Kidney tubule cell (primary cell): ENCODE data around the gene BRIX1.

Experiments used
- DNase-seq: peaks from one replicate; pipeline ENCODE4 v3.0.0-alpha.2; 2018; ENCODE audit warnings: low spot score

BRIX1 gene, protein sequence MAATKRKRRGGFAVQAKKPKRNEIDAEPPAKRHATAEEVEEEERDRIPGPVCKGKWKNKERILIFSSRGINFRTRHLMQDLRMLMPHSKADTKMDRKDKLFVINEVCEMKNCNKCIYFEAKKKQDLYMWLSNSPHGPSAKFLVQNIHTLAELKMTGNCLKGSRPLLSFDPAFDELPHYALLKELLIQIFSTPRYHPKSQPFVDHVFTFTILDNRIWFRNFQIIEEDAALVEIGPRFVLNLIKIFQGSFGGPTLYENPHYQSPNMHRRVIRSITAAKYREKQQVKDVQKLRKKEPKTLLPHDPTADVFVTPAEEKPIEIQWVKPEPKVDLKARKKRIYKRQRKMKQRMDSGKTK

DNA sequence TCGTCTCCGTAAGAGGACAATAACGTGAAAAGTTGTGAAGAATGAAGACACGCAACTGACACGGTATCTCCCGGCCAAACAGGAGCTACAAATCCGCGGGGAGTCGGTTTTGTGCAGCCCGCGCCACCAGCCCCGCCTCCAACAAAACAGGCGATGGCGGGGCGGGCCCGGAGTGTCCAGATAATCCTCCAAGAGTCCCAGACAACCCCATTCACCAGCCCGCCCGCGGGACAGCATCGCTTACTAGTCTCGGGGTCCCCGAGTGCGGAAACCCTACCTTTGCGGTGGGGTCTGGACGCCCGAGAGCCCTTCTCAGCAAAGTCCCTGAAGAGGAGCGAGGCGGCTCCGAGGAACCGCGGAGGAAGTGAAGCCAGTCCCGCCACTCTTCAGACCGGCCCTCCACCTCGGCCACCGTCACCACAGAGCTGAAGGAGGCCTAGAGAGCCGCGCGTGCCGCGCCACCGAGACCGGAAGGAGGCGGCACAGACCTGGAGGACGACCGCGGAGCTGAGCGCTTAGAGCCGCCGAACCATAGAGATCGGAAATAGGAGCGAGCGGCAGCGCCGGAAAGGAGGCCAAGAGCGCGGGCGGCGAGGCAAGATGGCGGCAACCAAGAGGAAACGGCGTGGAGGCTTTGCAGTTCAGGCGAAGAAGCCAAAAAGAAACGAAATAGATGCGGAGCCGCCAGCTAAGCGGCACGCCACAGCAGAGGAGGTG is at the start of gene BRIX1, which contains the start of gene RAD1:
TSS of gene BRIX1 (plus strand) at position 573 of the 717 bp plus-strand sequence. CDS start at position 601, 28 bp downstream.
TSS of gene RAD1 (minus strand) at position 366 of the 717 bp plus-strand sequence. CDS start 612 bp downstream, outside the sequence.
- DNase-seq: peak; percentile 98

DNA sequence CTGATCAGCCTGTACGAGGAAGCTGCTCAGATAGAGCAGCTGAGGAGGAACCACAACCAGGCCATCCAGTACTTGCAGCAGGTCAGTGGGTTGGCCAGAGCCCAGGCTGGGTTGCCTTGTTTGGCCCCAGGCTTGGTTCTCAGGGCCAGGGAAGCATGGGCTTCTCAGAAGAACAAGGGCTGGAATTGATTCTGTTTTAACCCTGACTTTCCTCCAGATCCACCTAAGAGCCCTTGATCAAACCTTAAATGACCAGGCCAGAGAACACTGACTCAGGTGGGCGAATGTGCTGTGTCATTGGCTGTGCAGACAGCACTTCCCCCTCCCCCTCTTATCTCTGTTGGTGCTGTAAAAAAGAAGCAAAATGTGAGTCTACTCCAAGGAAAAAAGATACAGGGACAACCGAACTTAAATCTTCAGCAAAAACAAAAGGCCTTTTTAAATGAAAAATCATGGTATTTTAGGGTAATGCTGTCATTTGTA is 48.5 kb upstream of the BRIX1 start:
- DNase-seq: no peak

DNA sequence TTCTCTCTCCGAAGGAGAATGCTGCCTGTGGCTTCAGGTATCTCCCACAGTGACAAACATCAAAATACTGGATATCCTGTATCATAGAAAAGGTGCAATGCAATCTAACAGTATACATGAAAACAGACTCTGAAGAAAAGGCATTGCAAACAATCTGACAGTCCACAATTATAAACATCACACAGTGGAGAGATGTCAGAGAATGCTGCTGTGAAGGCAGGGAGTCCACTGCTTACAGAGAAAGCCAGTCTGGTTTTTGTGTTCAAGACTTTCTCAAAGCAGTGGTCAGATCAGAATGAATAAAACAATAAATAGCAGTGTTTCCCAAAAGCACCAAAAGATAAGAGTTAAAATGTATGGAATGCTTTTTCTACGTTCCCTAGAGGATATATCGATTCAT is 47.9 kb upstream of the BRIX1 start:
- no peak for DNase-seq

DNA sequence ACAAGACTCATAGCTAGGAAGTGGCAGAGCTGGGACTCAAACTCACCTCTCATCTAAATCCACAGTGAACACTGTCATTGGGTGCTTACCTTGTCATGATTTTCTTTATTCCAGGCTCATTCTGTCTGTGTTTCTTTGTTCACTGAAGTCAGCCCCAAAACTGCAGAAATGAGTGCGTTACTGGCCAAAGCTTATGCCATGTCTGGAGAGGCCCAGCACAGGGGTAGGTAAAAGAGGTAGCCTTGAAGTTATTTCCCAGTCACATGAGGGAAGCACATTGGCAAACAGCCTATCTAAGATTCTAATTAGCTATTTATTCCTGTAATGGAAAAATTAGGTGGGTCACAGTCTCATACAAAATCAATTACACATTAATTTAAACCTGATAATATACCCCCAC is 46.7 kb upstream of the BRIX1 start:
- no peak for DNase-seq

DNA sequence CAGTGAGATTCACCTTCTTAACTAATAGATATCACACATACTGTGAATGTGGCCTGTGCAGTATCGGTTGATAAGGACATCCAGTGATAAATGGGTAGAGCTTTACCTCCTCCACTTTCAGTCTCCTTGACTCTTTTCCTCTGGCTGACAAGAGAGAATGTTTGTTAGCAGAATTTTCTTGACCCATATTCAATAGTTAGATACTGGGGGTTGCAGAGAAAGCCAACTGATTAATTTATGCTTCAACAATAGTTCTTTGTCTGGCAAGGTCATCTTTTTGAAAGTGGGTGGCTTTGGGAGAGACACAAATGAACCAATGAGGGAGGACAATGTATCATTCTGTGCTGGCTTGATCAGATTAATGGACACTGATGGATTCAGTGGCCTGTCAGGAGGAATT is 46.3 kb upstream of the BRIX1 start:
- no peak for DNase-seq

DNA sequence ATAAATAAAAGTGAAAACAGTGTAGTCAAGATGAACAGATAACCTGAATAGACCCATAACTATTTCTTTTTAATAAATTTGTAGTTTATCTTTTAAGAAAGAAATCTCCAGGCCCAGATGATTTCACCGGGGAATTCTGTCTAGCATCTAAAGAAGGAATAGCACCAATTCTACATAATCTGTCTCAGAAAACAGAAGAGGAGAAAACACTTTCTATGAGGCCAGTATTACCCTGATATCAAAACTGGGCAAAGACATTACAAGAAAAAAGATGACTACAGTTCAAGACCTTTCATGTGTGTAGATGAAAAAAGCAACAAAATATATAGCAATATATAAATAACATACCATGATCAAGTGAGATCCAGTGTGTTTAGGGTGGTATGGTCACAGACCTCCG is 45.1 kb upstream of the BRIX1 start:
- no peak for DNase-seq

DNA sequence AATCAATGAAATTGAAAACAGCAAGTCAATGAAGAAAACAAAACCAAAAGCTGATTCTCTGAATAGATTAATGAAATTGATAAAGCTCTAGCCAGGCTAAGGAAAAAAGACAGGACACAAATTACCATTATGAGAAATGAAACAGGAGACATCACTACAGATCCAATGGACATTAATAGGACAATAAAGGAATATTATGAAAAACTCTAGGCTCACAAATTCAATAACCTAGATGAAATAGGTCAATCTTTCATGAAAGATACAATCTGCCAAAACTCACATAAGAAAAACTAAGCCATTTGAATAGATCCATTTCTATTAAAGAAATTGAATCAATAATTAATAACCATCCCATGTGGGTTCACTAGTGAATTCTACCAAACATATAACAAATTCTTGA is 39.2 kb upstream of the BRIX1 start:
- no peak for DNase-seq

DNA sequence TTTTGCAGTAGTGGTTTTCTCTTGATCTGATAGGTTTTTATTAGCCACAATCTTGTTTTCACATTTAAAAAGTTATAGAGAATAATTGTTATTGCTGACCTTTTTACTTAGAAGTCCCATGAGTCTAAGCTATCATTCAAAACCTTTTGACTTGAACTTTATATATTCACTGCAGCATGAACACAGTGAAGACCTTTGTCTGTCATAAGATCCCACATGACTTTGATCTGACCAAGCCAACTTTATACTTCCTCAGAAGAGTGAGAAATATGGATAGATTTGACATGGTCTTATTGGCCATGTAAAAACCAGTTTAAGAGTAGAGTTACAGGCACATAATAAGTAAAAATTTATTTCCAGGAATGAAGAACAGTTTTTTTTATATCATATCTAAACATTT is 34.3 kb upstream of the BRIX1 start:
- DNase-seq: no peak

DNA sequence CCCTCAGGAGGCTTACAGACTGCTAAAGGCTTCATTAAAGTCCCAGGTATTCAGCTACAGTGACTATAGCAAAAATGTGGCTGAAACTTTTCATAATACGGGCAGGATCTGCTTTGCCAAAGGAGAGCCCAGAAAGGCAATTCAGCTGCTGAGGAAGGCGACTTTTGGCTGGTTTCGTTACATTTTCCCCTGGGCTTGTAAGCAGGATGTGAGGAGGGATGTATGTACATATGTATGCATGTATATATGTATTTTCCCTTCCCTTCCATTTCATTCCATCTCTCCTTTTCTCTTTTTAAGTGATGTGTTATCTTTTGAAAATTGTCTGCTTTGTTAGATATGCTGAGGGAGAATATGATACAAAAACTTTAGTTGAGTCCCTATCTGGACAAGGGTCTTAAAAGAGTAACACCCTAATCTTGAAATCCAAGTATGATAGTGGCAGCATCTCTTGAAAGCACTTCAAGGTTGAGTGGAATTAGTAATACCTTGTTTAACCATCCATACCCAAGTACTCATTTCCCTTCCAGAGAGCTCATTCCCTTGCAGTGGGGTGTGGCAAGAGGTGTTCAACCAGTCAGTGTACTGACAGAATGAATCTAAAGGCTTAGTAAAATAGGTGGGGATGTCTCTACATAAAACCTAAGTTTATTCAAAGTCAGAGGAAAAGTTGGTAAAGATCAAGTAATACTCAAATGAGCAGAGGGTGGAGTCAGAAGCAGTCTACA is 29.0 kb upstream of the BRIX1 start:
- peak; percentile 62 for DNase-seq

DNA sequence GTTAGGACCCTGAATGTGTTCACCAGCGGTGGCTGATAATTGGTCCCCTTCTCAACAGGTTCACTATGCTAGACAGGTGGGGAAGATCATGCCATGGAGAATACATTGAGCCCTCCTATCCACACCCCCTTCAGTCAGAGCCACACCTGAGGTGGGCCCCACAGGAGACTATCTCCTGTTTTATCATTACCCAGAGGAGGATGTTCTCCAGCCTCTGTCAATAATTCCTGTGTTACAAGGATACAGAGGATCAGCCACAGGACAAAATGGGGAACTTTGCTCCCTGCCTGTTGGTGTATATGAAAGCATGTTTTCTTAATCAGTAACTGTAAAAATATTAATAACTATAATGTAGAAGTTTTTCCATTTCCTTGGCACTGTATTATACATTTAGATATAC is 26.1 kb upstream of the BRIX1 start:
- no peak for DNase-seq

DNA sequence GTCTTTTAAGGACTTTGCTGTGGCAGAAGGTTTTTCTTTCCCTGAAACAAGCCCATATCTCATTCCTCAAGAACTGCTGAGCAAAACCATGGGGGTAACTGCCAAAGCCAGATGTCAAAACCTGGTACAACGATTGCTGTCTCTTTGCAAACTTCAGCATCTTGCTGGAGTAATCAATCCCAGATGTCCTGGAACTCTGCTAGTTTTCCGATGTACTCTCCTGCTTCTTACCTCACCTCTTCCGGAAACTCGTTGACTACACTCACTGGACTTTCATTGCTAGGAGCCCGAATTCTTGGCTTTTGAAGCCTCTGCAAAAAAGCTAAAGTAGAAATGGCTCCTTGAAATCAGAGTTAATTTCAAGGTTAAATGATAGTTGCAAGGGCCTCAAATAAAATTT is 23.5 kb upstream of the BRIX1 start:
- no peak for DNase-seq

DNA sequence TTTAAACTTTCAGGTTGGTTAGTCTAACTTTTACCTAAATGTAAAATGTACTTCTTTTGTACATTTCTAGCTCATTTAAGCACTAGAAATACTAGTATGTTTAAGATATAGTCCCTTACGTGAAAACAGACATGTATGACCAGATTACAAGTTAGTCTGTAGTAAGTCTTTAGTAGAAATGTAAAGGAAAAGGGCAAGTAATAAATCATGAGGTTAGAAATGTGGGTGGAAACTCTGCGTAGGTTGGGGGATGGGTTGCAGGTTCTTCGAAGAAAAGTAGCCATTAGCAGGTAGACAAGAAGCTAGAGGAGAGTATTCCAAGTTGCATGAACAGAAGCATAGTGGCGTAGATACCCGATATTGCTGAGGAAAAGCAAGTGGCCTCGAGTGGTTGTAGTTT is 23.1 kb upstream of the BRIX1 start:
- DNase-seq: no peak

DNA sequence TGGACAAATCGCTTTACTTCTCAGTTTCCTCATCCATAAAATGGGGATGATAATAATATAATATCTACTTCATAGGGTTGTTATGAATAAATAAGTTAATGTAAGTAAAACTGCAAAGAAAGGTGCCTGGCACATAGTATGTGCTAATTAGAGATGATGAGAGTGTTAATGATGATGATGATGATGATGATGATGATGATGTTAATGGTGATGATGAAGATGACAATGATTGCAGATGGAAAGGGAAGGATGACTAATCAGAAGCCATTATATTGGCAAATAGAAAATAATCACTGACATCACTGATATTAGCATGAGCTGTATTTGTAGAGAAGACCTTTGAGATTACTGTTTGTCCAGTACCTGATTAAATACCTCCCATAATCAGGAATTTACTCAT is 20.8 kb upstream of the BRIX1 start:
- no peak for DNase-seq

DNA sequence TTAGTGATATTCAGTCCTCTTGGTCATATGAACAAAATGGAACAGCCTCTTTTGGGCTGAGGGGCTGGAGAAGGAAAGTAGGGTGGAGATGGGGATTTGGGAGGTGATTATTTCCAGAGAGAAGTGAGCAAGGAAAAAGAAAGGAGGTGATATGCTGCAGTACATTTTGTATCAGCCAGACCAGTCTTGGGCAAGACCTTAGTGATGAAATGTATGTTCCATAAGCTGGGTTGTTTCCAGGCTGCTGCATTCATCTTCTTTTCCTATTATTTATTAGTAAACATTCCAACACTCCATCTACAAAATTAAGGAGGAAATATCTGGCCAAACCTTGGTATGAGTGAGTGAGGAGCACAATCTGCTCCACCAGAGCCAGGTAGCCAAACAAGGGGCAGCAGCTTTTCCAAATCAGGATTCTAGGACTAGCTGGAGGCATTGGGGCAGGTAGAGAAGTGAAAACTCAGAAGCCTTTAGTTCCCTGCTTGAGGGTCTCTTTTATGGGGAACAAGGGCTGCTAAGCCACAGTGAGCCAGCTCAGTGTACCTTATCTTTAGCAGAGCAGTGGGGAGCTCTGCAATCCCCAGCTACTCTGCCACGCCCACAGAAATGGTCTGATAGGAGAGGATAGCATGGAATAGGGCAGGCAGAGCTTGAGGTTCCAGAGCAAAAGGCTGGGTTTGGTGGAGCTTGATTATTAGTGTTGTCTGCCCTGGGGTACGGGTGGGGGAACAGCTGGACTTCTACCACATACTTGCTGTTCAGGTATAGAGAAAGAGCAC is 19.7 kb upstream of the BRIX1 start:
- DNase-seq: no peak

DNA sequence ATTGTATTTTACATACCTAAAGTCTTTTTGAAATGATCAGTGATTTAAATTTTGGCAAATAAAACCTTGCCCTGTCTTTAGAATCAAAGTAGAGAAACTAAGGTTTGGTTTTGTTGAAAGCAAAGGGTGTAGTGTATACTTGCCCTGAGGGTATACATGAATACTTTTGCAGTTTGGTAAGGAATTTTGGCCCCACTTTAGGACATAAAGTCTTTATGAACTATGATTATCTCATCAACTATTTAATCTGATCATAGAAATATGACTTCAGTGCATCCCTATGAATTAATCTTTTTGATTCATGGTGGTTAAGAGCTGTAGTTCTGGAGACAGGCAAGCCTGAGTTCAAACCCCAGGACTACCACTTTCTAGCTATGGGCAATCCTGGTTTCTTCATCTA is 17.9 kb upstream of the BRIX1 start:
- DNase-seq: no peak

DNA sequence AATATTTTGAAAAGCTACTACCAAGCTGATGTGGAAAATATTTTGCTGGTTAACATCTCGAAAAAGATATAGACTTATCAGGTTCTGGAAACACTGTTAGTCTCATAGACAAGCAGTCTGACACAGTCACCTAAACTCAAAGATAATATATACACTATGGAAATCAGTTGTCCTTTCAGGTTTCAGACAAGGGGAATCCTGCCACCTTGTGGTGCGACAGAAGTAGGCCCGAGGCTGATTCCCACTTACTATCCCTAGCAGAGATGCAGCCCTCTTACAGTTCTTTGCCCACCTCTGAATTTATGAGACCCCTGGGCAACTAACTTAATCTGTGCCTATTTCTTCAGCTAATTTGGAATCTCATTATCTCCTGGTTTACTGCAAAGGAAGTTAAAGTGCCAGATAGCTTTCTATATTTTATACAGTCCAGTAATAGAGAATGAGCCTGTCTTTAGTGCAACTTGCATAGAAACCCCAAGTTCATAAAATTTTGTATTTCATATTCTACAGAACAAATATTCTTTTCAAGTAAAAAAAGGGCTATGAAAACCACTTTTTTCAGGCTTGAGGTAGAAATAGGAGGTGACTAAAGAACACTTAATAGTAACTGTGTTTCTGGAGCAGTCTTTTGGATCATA is 17.1 kb upstream of the BRIX1 start:
- peak; percentile 72 for DNase-seq

DNA sequence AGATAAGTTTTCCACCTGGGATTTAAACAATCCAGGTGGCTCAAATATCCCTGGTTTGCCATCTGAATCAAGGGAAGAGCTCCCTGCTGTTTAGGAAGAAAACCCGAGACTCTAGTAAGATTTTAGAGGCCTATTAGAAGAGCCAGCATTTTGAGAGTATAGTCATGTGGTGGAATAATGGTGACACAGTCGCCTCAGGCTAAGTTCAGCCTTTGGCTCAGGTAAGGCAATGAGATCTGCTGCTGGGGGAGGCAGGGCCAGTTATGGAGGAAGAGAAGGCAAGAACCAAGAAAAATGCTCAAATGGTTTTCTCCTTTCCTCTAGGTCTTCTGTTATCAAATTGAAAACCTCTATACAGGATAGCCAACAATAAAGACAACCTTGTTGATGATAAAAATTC is 16.4 kb upstream of the BRIX1 start:
- DNase-seq: no peak

DNA sequence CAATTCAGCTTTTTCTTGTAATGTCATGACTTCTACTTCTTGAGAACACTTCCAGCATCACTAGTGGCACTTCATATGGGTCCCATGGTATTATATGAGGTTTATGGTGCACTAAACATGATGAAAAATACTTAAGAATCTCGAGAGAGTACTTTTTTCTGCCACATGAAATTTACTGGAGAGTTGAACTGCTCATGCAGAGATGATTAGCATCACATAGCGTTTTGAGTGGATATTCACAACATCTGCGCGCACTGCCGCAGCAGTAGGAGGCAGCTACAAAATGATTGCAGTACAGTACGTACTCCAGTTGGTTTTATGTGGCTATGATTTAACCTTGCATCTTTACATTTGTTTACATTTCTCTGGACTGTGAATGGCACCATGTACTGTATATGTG is 14.9 kb upstream of the BRIX1 start:
- DNase-seq: no peak

DNA sequence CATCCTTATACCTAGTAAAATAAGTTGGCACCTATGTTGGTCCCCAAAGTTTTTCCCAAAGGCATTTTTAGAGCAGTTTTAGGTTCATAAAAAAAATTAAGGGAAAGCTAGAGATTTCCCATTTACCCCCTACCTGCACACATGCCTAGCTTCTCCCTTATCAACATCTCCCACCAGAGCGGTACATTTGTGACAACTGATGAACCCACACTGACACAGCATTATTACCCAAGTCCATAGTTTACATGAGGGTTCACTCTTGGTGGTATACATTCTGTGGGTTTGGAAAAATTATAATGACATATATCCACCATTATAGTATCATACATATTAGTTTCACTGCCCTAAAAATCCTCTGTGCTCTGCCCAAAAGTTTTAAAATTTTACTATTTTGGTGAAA is 12.3 kb upstream of the BRIX1 start:
- DNase-seq: no peak

DNA sequence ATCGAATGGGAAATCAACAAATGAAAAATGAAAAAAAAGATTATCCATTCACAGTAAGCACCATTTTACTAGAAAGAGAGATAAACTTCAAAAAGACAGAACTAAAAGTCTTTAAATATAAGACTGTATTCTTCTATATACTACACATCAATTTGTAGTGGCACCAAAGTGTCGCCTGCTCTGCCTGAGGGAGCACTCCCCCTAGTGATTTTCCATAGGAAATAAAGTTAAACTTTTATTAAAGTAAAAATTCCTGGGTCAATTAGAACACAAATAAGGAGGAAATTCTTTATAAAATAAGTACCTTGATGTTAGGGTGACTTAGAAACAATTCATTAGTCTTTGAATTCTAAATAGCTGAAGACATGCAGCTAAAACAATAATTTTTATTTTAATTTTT is 9.9 kb upstream of the BRIX1 start:
- peak; percentile 19 for DNase-seq

DNA sequence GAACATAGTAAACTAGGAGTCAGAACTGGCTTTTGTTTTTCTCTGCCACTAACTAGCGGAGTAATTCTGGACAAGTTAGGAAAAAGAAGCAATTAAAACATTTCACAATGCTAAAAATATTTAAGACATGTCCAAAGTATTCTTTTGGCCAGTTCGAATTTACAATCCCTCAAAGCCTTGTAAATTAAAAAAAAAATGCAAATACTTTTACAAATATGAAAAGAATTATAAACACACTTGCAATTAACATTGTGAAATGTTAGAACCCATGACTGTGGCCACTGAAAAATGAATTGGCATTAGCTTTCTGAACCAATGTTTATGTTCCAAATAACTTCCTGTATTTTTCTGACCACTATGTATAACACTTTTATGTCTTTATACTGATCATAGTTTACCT is 2.4 kb upstream of the BRIX1 start:
- no peak for DNase-seq
